Right atrium auricular region (tissue), 2 donors: ENCODE measurements around the gene RIPK1. TPM values are rescaled to one million over a fixed set of nuclear protein-coding genes. Genes with fewer than 3 reads are reported as not detected.
"Not testable (repeated sequence)": the region's sequence is repeated elsewhere in the genome, so short reads cannot be mapped to it uniquely, and the experiment has no call there.

Source experiments
- DNase-seq: peaks from one replicate; pipeline ENCODE4 v3.0.0-alpha.2; 2019; ENCODE audit warnings: low spot score
- H3K27ac ChIP-seq, 2 donors: fragments of 200-600 bp; sonication (generic); 1 replicate in 1 of 2; 2 replicates in 1 of 2; pipeline ENCODE4 v1.5.1; 2016 to 2019
- H3K27me3 ChIP-seq, 2 donors: fragments of 200-600 bp; sonication (generic); one replicate each; pipeline versions ENCODE4 v1.5.1 to v1.6.0; 2017 to 2019
- H3K36me3 ChIP-seq: fragments of 200-600 bp; sonication (generic); one replicate; pipeline ENCODE4 v1.5.1; 2016
- H3K4me1 ChIP-seq, 2 donors: fragments of 200-600 bp; sonication (generic); one replicate each; pipeline versions ENCODE4 v1.5.1 to v1.6.0; 2017 to 2019
- H3K4me3 ChIP-seq, 2 donors: fragments of 200-600 bp; sonication (generic); 1 replicate in 1 of 2; 2 replicates in 1 of 2; pipeline ENCODE4 v1.5.1; 2017 to 2019; ENCODE audit warnings: mild to moderate bottlenecking in 1 of 2, moderate library complexity in 1 of 2
- H3K9me3 ChIP-seq, 2 donors: fragments of 200-600 bp; sonication (generic); one replicate each; pipeline ENCODE4 v1.5.1; 2019
- total RNA-seq, 2 donors: library from RNA; depleted of rRNA; stranded (reverse); fragments of >200 nt; gene quantifications; one replicate each; pipeline ENCODE4 v1.1.0, GENCODE V29; 2016
- TF ChIP-seq, protein P1 (sequence below), 2 donors: fragments of 200-600 bp; sonication (generic); IDR thresholded peaks; one replicate each; pipeline ENCODE4 v1.5.1; 2019; ENCODE audit warnings: antibody characterized with exemption in 2 of 2

The RIPK1 gene
- total RNA-seq, 2 donors from 2014 or later, result 9.5 to 11.3 TPM

DNA sequence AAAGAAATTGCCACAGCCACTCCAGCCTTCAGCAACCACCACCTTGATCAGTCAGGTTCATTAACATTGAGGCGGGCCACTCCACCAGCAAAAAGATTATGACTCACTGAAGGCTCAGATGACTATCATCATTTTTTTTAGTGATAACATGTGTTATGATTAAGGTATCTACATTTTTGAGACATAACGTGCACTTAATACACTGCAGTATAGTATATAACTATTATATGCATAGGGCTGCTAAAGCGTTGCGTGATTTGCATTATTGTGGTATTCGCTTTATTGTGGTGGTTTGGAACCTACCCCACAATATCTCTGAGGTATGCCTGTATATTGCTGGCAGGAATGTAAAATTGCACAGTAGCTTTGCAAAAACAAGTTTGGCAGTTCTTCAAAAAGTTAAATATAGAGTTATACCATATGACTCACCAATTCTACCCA is 6.8 kb upstream of the RIPK1 start:
- Histone ChIP-seq H3K4me1 (peaks cover 0 to 14% of the 10 kb centered on the region in 2 donors), H3K9me3 (no peaks in the 10 kb centered on the region), H3K27me3 (no peaks in the 10 kb centered on the region), H3K27ac (no peak overlapping the region), H3K4me3 (no peak overlapping the region), H3K36me3 (no peaks in the 10 kb centered on the region)
- no peak for DNase-seq
- TF ChIP-seq, protein P1, sequence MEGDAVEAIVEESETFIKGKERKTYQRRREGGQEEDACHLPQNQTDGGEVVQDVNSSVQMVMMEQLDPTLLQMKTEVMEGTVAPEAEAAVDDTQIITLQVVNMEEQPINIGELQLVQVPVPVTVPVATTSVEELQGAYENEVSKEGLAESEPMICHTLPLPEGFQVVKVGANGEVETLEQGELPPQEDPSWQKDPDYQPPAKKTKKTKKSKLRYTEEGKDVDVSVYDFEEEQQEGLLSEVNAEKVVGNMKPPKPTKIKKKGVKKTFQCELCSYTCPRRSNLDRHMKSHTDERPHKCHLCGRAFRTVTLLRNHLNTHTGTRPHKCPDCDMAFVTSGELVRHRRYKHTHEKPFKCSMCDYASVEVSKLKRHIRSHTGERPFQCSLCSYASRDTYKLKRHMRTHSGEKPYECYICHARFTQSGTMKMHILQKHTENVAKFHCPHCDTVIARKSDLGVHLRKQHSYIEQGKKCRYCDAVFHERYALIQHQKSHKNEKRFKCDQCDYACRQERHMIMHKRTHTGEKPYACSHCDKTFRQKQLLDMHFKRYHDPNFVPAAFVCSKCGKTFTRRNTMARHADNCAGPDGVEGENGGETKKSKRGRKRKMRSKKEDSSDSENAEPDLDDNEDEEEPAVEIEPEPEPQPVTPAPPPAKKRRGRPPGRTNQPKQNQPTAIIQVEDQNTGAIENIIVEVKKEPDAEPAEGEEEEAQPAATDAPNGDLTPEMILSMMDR (IDR thresholded peaks at IDR 0.05), result no peak

DNA sequence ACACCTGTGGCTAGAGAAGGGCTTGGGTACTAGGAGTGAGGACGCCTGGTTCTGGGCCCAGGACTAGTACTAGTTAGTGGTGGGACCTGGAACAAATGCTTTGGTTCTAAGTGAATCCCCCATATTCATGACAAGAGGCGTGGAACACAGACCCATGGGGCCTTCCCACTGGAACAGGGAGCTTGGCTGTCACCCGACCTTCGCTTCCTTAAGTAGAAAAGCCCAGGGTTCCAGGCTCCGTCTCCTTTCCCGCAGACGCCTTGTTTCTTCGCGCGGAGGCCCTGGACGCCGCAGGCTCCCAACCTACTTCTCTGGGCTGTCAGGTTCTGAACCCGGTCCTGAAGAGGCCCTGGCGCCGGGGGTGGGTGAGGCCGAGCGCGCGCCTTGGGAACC is 5.0 kb upstream of the RIPK1 start:
- Histone ChIP-seq H3K27ac (peak overlapping the region; percentile 89 to 94), H3K4me3 (peak overlapping the region; percentile 71 to 79), H3K4me1 (peaks cover 0 to 22% of the 10 kb centered on the region in 2 donors)
- H3K9me3 ChIP-seq, H3K36me3 ChIP-seq, DNase-seq, H3K27me3 ChIP-seq: not testable (repeated sequence)

DNA sequence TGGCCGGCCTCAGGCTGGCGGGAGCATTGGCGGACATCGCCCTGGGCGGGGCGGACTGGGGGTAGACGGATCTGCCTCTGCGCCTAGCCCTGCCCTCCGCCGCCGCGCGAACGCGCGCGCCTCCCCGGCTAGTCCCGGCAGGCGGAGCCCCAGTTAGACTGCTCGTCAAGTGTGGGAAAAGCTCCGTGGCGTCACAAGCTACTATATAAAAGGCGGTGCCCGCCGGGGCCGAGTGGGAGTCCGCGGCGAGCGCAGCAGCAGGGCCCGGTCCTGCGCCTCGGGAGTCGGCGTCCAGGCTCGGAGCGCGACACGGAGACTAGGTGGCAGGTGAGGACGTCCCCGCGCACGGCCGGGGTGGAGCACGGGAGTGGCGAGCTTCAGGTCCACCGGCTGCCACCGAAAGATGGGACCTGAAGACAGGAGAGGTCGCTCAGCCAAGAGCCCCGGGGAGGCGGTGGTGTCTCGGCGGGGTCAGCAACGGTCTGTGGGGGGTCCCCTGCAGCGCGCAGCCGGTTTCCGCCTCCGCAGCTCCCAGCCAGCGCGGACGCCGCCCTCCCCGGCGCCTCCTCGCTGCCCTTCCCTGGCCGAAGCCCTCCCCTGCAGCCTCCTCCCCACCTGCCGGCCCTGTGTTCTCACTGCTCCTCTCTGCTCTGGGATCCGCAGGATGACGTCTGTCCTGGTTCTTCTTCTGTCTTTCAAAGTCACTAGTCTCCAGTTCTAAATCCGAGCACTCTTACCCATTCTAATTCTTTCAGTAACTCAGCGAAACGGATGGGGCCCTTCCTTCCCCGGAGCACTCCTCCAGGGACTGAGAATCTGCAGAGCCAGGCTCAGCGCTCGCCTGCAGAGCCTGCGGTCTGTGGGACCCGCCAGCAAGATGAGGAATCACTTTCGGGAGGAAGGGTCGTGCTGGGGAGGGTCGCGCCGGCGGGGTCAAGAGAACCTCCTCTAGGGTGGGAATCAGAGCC is 4.3 kb upstream of the RIPK1 start:
- Histone ChIP-seq H3K4me3 (peak overlapping the region; percentile 71 to 79), H3K27me3 (no peaks in the 10 kb centered on the region), H3K4me1 (peaks cover 0 to 22% of the 10 kb centered on the region in 2 donors), H3K9me3 (no peaks in the 10 kb centered on the region), H3K36me3 (no peaks in the 10 kb centered on the region), H3K27ac (peak overlapping the region; percentile 89 to 94)
- peak; percentile 98 for DNase-seq
- TF ChIP-seq, protein P1 (IDR thresholded peaks at IDR 0.05), result no peak

DNA sequence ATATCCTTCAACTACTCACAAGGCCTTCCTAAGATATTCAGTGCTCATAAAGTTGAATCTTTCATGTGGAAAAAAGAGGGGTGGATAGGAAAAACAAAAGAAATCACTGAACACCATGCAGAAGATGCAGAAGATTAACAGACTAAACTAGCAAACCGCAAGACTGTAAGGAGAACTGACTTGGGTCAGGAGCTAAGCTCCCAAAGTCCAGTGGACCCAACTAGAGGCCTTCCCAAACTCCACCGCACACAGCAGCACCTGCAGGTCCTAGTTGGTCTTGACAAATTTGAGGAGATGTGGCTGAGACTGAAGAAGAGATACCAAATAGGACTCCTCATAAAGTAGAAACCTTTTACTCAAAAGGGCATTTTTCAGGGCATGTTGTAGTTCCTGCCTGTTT is 3.3 kb downstream of the RIPK1 start:
- DNase-seq, result no peak
- peaks cover 0 to 39% of the 10 kb centered on the region in 2 donors for H3K4me1 ChIP-seq

DNA sequence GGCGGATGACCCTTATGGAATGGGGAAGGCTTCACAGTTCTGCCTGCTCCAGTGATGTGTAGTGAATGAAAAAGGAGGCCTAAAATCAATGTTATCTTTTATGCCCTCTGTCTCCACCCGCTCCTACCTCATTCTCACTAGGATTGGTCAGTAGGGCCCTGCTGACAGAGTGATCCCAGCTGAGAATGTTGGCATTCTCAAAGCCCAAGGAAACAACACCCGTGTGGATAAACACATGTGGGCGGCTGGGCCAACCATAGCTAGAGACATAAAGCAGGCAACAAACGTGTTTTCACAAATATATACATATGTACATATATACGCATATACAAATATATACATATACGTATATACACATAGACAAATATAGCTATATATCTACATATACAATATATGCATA is 4.5 kb downstream of the RIPK1 start:
- peaks cover 0 to 33% of the 10 kb centered on the region in 2 donors for H3K4me1 ChIP-seq
- TF ChIP-seq, protein P1 (IDR thresholded peaks at IDR 0.05), result no peak
- peaks cover 11% of the 10 kb centered on the region for H3K36me3 ChIP-seq
- H3K27ac ChIP-seq, result no peak overlapping the region
- no peak overlapping the region for H3K4me3 ChIP-seq
- DNase-seq, result no peak
- no peaks in the 10 kb centered on the region for H3K9me3 ChIP-seq
- H3K27me3 ChIP-seq, result no peaks in the 10 kb centered on the region

More for the DNA sequence above, 3.3 kb downstream of the RIPK1 start:
- TF ChIP-seq, protein P1 (IDR thresholded peaks at IDR 0.05), result no peak
- no peak overlapping the region for H3K4me3 ChIP-seq
- H3K9me3 ChIP-seq, result no peaks in the 10 kb centered on the region
- no peak overlapping the region for H3K27ac ChIP-seq
- H3K36me3 ChIP-seq, result no peaks in the 10 kb centered on the region
- no peaks in the 10 kb centered on the region for H3K27me3 ChIP-seq

DNA sequence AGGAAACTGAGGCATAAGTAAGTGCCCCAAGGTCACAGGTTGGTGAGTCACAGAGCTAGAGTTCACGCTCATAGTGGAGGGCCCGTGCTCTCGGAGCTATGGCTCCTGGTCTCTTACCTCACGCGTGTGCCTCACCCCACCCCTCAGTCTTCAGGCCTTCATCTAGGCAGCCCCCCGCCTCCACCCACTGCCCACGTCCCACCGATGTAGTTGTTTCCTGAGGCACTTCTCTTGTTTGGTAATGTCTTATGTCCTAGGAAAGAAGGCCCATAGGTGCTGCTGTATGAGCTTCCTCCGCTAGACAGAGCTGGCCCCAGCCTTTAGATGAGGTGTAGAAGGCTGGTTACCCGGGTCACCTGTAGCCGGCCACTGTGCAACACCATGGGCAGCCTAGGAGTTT is 5.1 kb downstream of the RIPK1 start:
- Histone ChIP-seq H3K36me3 (peaks cover 17% of the 10 kb centered on the region), H3K27ac (no peak overlapping the region), H3K9me3 (no peaks in the 10 kb centered on the region), H3K27me3 (no peaks in the 10 kb centered on the region), H3K4me1 (peaks cover 0 to 32% of the 10 kb centered on the region in 2 donors), H3K4me3 (no peak overlapping the region)
- TF ChIP-seq, protein P1 (IDR thresholded peaks at IDR 0.05), result no peak
- DNase-seq, result no peak
